T47D (cell line): ENCODE data around the gene MPIG6B.

ENCODE experiments used
- DNase-seq, 2 experiments: peaks; one replicate each; pipeline versions ENCODE4 v3.0.0 to v3.0.0-alpha.2; 2011 to 2012; ENCODE audit warnings: low read depth in 1 of 2, low spot score in 1 of 2
- JUND ChIP-seq: IDR thresholded peaks from 2 replicates; pipeline ENCODE4 v1.6.1; 2012; ENCODE audit warnings: low read depth
- in situ Hi-C: cut with HindIII; loops from 2 replicates; pipeline ENCODE4 v1.10.0; 2016; ENCODE audit warnings: low sequenced_read_pairs, low pct_unique_long_range_greater_than_20kb

The MPIG6B gene

DNA sequence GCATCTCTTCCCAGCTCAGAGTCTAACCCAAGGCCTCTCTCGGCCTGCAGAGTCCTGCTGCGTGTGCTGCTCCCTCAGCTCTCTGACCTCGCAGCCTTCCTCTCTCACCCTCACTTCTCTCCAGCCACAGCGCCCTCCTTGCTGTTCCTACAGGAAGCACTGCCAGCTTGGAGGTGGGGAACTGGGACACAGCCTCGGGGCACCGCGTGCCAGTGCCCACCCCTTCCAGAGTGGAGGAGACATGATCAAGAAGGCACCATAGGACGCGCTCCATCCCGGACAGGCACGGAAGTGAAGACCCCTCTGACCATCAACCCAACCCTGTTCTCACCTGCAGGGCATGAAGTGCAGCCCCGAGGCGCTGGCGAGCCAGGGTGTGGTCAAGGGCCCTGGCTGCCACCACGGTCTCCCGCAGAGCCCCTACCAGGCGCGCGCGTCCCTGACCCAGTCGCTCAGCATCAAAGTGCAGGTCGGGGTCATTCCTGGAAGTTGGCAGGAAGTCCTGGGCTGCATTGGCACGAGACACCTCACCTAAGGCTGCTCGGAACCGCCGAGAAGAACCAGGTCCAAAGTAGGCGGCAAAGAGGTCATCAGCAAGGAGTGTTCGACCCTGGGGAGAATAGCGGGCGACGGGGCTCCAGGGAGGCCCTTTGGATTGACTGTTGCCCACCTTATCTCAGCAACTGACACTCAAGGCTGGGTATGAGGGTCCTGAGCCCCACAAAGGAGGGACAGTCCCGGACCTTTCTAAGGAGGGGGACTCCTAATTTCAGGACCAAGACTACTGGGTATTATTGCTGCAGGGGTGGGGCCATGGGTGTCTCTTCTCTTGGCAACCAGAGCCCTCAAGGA lies 52.7 kb downstream of the MPIG6B start:
- DNase-seq, result no peak
- in situ Hi-C loops, result no loop called here
- no peak for TF ChIP-seq JUND
